HG03139 (cell line): ENCODE data around the gene TSHZ2.
"Not testable (repeated sequence)": the region's sequence is repeated elsewhere in the genome, so short reads cannot be mapped to it uniquely, and the experiment has no call there.

ENCODE experiments used
- ATAC-seq: cut with Tn5 transposase; IDR thresholded peaks from one replicate; pipeline ENCODE4 v1.9.1; 2021; ENCODE audit not compliant: unreplicated experiment

TSHZ2 gene

GRCh38 chr20:53301869-53302268, 329.7 kb downstream of the TSHZ2 start:
- no peak for ATAC-seq

GRCh38 chr20:53302695-53303412, 330.7 kb downstream of the TSHZ2 start:
- no peak for ATAC-seq

- no peak for ATAC-seq
Observed at GRCh38 chr20:53303413-53303760, 331.2 kb downstream of the TSHZ2 start.

GRCh38 chr20:53304146-53304545, 332.0 kb downstream of the TSHZ2 start:
- no peak for ATAC-seq

DNA sequence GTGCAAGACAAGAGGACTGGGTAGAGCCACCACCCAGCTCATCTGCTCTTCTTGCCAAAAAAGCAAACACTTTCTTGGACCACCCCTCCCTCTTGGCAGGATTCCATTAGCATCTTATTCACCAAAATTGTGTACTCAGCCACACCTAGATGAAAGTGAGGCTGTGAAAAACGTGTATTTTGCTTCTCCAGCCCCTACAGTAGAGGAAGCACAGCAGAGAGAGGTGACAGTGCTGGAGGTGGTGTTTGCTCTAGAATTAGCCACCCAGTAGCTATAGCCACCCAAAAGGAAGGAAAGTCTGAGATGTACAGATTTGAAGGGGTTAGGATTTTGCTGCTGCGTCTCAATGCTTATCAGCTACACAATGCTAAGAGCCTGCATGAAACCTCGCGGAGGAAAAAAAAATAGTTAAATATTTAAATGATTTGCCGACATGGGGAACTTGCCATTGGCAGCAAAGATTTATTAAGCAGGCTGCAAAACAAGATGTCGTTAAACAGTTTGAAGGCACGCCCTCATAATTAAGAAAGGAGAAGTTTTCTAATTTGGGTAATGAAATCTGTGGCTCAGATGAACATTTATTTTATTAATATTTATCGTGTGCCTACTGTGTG, 334.1 kb downstream of the TSHZ2 start:
- ATAC-seq, result no peak

DNA sequence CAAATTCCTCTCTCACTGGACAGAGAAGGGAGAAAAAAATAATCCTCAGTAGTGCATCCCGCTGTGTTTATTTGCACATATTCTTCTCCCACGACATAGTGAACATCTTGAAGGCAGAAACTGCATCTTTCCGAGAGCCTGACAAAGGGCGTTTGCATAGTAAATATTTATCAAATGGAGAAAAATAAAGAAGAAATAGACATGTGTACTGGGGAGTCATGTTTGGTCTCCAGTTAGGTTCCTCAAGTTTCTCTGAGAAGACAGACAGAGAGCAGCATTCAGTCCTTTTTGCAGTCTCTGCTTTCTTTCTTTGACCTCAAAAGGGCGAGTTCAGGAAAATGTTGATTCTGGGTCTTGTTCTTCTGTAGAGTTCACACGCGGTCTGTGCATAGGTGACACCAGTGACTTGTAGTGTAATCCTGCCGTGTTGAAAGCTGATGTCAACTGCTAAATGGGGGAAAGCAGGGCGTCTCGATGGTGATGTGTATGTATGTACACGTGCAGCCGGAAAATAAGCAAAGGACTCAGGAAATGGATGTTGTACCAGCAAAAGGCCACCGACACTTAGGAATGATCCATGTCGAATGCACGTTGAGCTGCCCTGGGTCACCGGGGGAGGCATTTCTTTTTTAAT, 335.9 kb downstream of the TSHZ2 start:
- no peak for ATAC-seq

- ATAC-seq, result no peak
Observed at GRCh38 chr20:53309515-53309914, 337.4 kb downstream of the TSHZ2 start.

DNA sequence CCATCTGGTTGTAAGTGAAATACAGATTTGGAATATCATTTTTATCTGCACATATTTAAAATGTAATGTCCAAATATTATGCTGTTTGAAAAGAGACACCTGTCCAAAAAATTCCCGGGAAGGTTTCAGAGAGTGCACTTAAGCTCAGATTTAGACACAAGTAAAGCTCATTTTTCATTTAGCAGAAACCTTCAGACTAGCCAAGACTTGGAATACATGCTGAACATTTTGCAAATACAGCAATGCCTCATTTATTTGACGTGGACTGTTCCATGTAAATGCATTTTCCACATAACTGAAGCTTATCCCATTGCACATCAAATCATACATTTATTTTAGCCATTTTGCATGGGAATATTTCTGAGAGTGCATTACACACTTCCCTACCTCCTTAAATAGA, 340.8 kb downstream of the TSHZ2 start:
- ATAC-seq, result no peak

GRCh38 chr20:53316206-53316937, 344.2 kb downstream of the TSHZ2 start:
- no peak for ATAC-seq

DNA sequence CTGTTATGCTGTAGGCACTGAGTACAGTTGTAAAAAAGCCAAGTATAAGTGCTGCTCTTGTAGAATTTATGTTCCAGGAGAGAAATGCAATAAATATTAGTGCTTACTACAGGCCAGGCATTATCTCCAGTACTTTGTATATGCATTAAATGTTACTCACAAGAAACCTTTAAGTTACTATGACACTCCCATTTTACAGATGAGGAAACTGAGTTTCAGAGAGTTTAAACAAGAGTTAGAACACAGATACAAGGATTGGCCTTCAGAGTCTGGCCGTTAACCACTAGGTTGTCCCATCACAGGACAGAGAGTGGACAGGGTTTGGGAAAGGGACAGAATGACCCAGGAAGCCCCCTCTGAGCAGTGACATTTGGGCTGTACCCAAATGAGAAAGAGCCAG, 347.0 kb downstream of the TSHZ2 start:
- ATAC-seq, result no peak

- no peak for ATAC-seq
Observed at GRCh38 chr20:53319716-53320115, 347.6 kb downstream of the TSHZ2 start.

GRCh38 chr20:53320701-53321100, 348.5 kb downstream of the TSHZ2 start:
- ATAC-seq, result no peak

GRCh38 chr20:53321596-53321995, 349.4 kb downstream of the TSHZ2 start:
- ATAC-seq, result no peak

DNA sequence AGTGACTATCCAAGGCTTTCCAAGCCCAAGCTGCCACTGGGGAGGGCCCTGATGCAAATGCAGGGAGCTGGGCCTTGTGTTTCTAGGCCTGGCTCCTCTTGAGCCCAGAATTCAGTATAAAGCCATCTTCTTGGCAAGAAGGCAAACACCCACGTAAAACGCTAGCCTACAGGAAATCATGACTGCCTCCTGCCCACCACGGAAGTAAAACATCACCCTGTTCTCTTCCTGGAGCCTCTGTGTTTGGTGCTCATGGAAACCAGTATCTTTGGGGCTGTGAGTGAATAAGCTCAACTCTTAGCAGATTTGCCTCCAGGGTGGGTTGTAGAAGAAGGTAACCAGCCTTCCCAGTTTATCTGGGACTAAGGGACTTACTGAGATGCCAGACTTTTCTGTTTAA, 350.5 kb downstream of the TSHZ2 start:
- ATAC-seq, result no peak

- ATAC-seq, result not testable (repeated sequence)
Observed at GRCh38 chr20:53323460-53323859, 351.3 kb downstream of the TSHZ2 start.

DNA sequence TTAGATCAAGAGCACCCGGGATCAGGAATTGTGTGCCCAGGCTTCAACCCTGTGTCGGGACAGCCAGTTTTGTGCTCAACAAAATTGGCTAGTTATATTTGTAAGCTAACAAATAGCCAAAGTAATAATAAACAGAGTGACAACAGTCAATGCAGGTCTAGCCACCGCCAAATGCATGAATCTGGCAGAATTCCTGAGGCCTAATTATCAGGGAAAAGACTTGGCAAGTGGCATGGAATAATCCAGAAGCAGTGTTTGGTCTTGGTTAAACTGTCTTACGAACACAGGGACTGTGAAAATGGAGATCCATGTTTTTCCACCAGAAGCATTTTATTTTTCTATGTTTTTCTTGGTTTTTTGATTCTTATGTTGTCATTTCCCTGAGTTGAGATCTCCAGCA, 352.7 kb downstream of the TSHZ2 start:
- ATAC-seq, result no peak

DNA sequence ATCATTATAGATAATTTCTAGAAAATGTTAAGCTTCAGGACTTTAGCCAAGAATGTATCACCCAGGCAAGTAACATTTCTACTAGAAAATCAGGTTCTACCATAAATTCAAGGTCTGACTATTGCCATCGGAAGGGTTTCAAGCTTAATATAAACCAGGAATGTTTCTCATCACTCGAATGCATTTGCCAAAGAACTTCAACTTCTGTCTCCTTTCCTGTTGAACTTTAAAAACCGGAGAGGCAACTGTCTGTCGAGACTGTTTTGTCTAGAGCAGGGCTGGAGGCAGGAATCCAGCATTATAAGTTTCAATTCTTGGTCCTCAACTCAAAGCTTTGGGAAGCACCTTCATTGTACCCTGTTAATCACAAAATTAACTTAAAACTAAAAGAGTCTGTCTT, 356.8 kb downstream of the TSHZ2 start:
- ATAC-seq, result no peak

GRCh38 chr20:53329781-53330180, 357.6 kb downstream of the TSHZ2 start:
- no peak for ATAC-seq

GRCh38 chr20:53330601-53331140, 358.5 kb downstream of the TSHZ2 start:
- no peak for ATAC-seq

DNA sequence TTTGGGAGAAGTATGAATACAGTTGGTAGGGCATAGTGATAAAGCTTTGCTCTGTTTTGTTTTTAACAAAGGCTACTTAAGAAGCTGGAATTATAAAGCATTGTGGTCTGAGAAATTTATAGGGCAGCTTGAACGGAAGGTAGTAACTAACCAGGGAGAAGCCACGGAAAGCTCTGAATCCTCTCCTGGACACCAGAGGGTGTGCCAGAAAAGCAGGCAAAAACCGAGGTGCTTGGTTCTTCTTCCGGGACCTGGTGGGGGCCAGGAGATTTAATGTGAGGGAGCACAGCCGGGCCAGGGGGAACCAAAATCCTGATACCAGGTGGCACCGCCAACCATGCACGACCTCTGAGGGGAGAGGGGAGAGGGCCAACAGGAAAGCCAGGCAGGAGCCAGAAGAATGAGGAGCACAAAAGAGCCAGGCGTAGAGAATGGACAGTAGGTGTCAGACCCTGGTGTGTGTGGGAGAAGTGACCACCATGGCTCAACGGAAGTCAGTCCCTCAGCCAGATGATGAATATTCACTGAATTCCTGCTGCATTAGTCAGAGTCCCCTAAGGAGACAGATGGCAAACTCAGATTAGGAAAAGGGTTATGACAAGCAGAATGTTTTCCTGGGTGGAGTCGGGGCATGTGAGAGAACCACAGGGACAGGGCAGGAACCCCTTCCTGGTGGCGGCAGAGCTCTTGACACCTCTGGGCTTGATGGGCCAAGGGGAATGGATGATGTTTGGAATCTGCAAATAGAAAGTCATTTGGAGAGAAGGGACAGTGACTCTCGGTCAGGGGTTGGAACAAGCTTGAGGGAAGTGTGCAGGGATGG, 359.2 kb downstream of the TSHZ2 start:
- no peak for ATAC-seq
